ENCODE results near the gene SMG6.

The SMG6 gene

DNA sequence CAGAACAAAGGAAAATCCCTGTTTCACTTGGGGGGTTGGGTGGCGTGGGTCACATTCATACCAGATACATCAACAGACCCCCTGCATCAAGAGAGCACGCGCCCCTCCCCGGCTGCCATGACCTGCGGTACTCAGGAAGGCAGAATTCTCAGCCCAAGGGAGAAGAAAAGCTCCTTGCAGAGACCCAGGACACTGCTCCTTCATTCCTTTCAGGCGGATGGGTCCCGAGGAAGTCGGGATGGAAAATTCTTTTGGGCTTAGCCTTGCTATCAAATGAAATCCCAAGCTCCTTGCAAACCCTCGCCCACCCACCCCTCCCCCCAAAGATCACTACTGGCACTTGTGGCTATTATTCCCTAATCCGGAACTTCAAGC, 208.1 kb downstream of the SMG6 start:
- H3K36me3 ChIP-seq (ENCODE audit: control insufficient read depth in 4 of 4, insufficient read depth in 4 of 4, low read length in 3 of 4), result peaks cover 0 to 5% (median 0%) of the 10 kb centered on the region in 4 experiments
- H3K27ac ChIP-seq (ENCODE audit: insufficient read depth in 1 of 2, low read depth in 1 of 2, low read length in 2 of 2, poor library complexity in 1 of 2, severe bottlenecking in 2 of 2), result no peak overlapping the region
- WGBS (ENCODE audit: insufficient coverage), result 100% methylated on average over 2 of the region's 10 CpGs
- ChIA-PET POLR2A (no interaction called here), CTCF (interaction anchor here (1.0 to 5.0 kb wide), 15 partner anchors 8 to 157 kb away, joined by 3 to 35 read pairs (median 5); partner anchors contain the start of gene HIC1)
- no peaks in the 10 kb centered on the region for H3K27me3 ChIP-seq (replicated peaks in 2 of 5; ENCODE audit: control insufficient read depth in 4 of 5, insufficient read depth in 5 of 5, low read length in 4 of 5)
- no peak for DNase-seq
- H3K4me3 ChIP-seq (ENCODE audit: control insufficient read depth in 1 of 7, extremely low read depth in 1 of 7, insufficient read depth in 4 of 7, low read depth in 2 of 7, low read length in 6 of 7), result no peak overlapping the region
- peaks cover 4 to 9% (median 6%) of the 10 kb centered on the region in 4 experiments for H3K4me1 ChIP-seq (ENCODE audit: control extremely low read depth in 1 of 4, control insufficient read depth in 4 of 4, insufficient read depth in 4 of 4, low read length in 3 of 4)
- H3K9me3 ChIP-seq (ENCODE audit: control extremely low read depth in 1 of 5, control insufficient read depth in 4 of 5, insufficient read depth in 2 of 5, low read depth in 1 of 5, low read length in 4 of 5), result no peaks in the 10 kb centered on the region

DNA sequence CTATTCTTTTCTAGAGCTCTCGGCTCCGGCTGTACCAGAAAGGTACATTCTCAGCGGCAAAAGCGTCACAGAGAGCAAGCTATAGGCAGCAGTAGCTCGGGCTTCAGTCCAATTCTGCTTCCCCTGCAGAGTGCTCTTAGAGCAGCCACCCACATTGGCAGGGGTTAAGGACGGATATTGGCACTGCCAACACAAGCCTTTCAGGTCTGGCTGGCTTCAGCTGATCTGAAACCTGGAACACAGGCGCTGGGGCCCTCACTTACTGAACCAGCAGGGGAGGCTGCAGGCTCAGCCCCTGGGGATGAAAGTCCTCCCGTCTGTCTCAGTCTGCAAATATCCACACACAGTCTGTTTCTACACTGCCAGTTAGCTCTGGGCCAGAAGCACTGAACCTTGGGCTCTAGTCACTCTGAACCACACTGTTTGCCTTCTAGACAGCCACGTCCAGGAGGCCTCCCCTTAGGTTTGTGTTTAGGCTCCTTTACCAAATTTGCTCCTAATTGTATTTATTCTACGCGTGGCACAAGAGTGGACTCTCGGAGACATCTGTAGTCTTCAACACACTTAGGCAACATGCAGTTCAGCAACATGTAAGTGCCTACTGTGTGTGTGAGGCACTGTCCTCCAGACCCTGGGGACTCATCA, 208.6 kb downstream of the SMG6 start:
- 94% methylated on average over 12 of the region's 12 CpGs for WGBS (ENCODE audit: insufficient coverage)
- Histone ChIP-seq H3K4me1 (ENCODE audit: control extremely low read depth in 1 of 4, control insufficient read depth in 4 of 4, insufficient read depth in 4 of 4, low read length in 3 of 4) (peaks cover 6 to 15% (median 8%) of the 10 kb centered on the region in 4 experiments), H3K4me3 (ENCODE audit: control insufficient read depth in 1 of 7, extremely low read depth in 1 of 7, insufficient read depth in 4 of 7, low read depth in 2 of 7, low read length in 6 of 7) (no peak overlapping the region), H3K9me3 (ENCODE audit: control extremely low read depth in 1 of 5, control insufficient read depth in 4 of 5, insufficient read depth in 2 of 5, low read depth in 1 of 5, low read length in 4 of 5) (no peaks in the 10 kb centered on the region), H3K36me3 (ENCODE audit: control insufficient read depth in 4 of 4, insufficient read depth in 4 of 4, low read length in 3 of 4) (peaks cover 0 to 5% (median 0%) of the 10 kb centered on the region in 4 experiments), H3K27ac (ENCODE audit: insufficient read depth in 1 of 2, low read depth in 1 of 2, low read length in 2 of 2, poor library complexity in 1 of 2, severe bottlenecking in 2 of 2) (no peak overlapping the region), H3K27me3 (replicated peaks in 2 of 5; ENCODE audit: control insufficient read depth in 4 of 5, insufficient read depth in 5 of 5, low read length in 4 of 5) (no peaks in the 10 kb centered on the region)
- peak in 2 of 3 donors; percentile 47 to 48 for DNase-seq
- CTCF ChIA-PET, result interaction anchor here (0.6 to 5.0 kb wide), 23 partner anchors 8 to 157 kb away, joined by 3 to 35 read pairs (median 4); partner anchors contain the start of gene HIC1
- POLR2A ChIA-PET, result no interaction called here

DNA sequence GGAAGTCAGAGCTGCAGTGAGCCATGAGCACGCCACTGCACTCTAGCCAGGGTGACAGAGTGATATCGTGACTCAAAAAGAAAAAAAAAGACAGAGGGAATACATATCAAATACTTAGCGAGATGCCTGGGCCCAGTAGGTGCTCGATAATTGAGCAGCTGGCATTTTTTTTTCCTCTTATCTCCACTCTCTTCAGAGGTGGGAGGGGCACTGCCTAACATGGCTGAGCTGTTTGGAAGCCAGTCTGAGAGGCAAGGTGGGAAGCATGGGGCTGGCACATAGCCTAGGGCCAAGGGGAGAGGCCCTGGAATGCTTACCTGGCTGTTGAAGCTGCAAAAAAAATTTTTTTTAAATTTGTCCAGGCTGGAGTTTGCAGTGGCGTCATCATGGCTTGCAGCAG, 210.2 kb downstream of the SMG6 start:
- 85% methylated on average over 2 of the region's 5 CpGs for WGBS (ENCODE audit: insufficient coverage)
- H3K36me3 ChIP-seq (ENCODE audit: control insufficient read depth in 4 of 4, insufficient read depth in 4 of 4, low read length in 3 of 4), result peaks cover 0 to 5% (median 0%) of the 10 kb centered on the region in 4 experiments
- peaks cover 0 to 1% (median 0%) of the 10 kb centered on the region in 5 experiments for H3K27me3 ChIP-seq (replicated peaks in 2 of 5; ENCODE audit: control insufficient read depth in 4 of 5, insufficient read depth in 5 of 5, low read length in 4 of 5)
- H3K4me3 ChIP-seq (ENCODE audit: control insufficient read depth in 1 of 7, extremely low read depth in 1 of 7, insufficient read depth in 4 of 7, low read depth in 2 of 7, low read length in 6 of 7), result no peak overlapping the region
- CTCF ChIA-PET, result interaction anchor here (0.5 to 5.0 kb wide), 7 partner anchors 9 to 166 kb away, joined by 3 to 35 read pairs (median 3); no protein-coding TSS in a partner anchor
- peaks cover 17 to 31% (median 24%) of the 10 kb centered on the region in 4 experiments for H3K4me1 ChIP-seq (ENCODE audit: control extremely low read depth in 1 of 4, control insufficient read depth in 4 of 4, insufficient read depth in 4 of 4, low read length in 3 of 4)
- POLR2A ChIA-PET, result interaction anchor here (1.1 kb wide), 1 partner anchor 35 kb away, joined by 4 read pairs; no protein-coding TSS in a partner anchor
- H3K27ac ChIP-seq (ENCODE audit: insufficient read depth in 1 of 2, low read depth in 1 of 2, low read length in 2 of 2, poor library complexity in 1 of 2, severe bottlenecking in 2 of 2), result no peak overlapping the region
- H3K9me3 ChIP-seq (ENCODE audit: control extremely low read depth in 1 of 5, control insufficient read depth in 4 of 5, insufficient read depth in 2 of 5, low read depth in 1 of 5, low read length in 4 of 5), result no peaks in the 10 kb centered on the region
- DNase-seq, result no peak

DNA sequence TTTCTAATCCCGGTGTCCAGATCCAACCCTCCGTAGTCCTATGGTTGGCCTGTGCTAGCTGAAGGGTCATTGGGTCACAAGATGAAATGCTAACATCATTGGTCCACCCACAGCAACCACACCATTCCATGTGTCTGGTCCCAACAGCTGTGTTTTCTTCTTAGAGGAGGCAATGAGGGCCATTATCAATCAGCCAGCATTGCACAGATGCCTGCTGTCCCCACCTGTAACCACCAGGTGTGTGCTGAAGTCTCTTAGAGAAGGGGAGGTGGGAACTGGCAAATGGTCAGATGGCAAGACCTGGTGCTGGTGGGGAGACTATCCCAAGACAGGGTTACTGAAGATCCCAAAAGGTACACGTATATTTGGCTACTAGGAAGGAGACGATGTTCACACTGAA, 211.3 kb downstream of the SMG6 start:
- H3K9me3 ChIP-seq (ENCODE audit: control extremely low read depth in 1 of 5, control insufficient read depth in 4 of 5, insufficient read depth in 2 of 5, low read depth in 1 of 5, low read length in 4 of 5), result no peaks in the 10 kb centered on the region
- DNase-seq, result no peak
- CTCF ChIA-PET, result interaction anchor here (0.6 to 5.0 kb wide), 3 partner anchors 26 to 153 kb away, joined by 3 to 35 read pairs (median 4); no protein-coding TSS in a partner anchor
- WGBS (ENCODE audit: insufficient coverage), result 94% methylated on average over 4 of the region's 4 CpGs
- peaks cover 23 to 42% (median 35%) of the 10 kb centered on the region in 4 experiments for H3K4me1 ChIP-seq (ENCODE audit: control extremely low read depth in 1 of 4, control insufficient read depth in 4 of 4, insufficient read depth in 4 of 4, low read length in 3 of 4)
- peaks cover 0 to 1% (median 0%) of the 10 kb centered on the region in 5 experiments for H3K27me3 ChIP-seq (replicated peaks in 2 of 5; ENCODE audit: control insufficient read depth in 4 of 5, insufficient read depth in 5 of 5, low read length in 4 of 5)
- no peak overlapping the region for H3K4me3 ChIP-seq (ENCODE audit: control insufficient read depth in 1 of 7, extremely low read depth in 1 of 7, insufficient read depth in 4 of 7, low read depth in 2 of 7, low read length in 6 of 7)
- peaks cover 0 to 5% (median 0%) of the 10 kb centered on the region in 4 experiments for H3K36me3 ChIP-seq (ENCODE audit: control insufficient read depth in 4 of 4, insufficient read depth in 4 of 4, low read length in 3 of 4)
- no peak overlapping the region for H3K27ac ChIP-seq (ENCODE audit: insufficient read depth in 1 of 2, low read depth in 1 of 2, low read length in 2 of 2, poor library complexity in 1 of 2, severe bottlenecking in 2 of 2)
- POLR2A ChIA-PET, result no interaction called here

DNA sequence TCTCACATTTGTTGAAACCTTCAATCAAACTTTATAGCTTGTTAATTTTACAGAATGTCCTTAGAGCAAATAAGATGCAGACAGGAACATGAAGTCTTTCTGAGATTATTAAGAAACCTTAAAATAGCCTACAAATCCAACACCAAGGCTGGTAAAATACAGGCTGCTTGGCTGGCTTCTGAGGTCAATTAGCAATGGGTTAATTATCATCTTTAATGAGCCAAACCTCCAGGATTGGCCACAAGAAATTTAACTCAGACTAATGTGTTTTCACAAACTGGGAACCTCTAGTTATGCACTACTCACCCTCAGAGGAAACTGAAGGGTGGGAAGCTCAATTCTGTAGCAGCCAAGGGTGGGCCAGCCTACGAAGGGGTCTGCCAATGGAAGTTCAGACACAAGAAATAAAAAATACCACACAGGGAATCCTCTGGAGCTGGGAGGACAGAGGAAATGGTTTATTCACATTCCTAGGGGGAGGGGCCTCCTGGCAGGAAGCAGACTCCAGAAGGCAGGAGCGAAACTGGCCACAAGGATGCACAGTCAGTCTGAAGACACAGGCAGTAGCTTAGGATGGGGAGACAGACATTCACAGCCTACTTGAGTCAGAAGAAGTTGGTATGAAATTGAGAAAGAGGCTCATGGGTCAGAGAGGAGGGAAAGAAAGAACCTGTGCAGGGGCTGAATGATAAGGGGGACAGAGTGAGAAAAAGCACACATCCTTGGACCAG, 212.6 kb downstream of the SMG6 start:
- peaks cover 0 to 5% (median 0%) of the 10 kb centered on the region in 4 experiments for H3K36me3 ChIP-seq (ENCODE audit: control insufficient read depth in 4 of 4, insufficient read depth in 4 of 4, low read length in 3 of 4)
- WGBS (ENCODE audit: insufficient coverage), result 82% methylated on average over 1 of the region's 2 CpGs
- H3K4me3 ChIP-seq (ENCODE audit: control insufficient read depth in 1 of 7, extremely low read depth in 1 of 7, insufficient read depth in 4 of 7, low read depth in 2 of 7, low read length in 6 of 7), result no peak overlapping the region
- no peak overlapping the region for H3K27ac ChIP-seq (ENCODE audit: insufficient read depth in 1 of 2, low read depth in 1 of 2, low read length in 2 of 2, poor library complexity in 1 of 2, severe bottlenecking in 2 of 2)
- H3K4me1 ChIP-seq (ENCODE audit: control extremely low read depth in 1 of 4, control insufficient read depth in 4 of 4, insufficient read depth in 4 of 4, low read length in 3 of 4), result peaks cover 34 to 55% (median 47%) of the 10 kb centered on the region in 4 experiments
- POLR2A ChIA-PET, result no interaction called here
- H3K27me3 ChIP-seq (replicated peaks in 2 of 5; ENCODE audit: control insufficient read depth in 4 of 5, insufficient read depth in 5 of 5, low read length in 4 of 5), result peaks cover 0 to 1% (median 0%) of the 10 kb centered on the region in 5 experiments
- CTCF ChIA-PET, result interaction anchor here (1.0 to 5.0 kb wide), 10 partner anchors 11 to 154 kb away, joined by 3 to 42 read pairs (median 4); partner anchors contain the start of gene HIC1
- no peaks in the 10 kb centered on the region for H3K9me3 ChIP-seq (ENCODE audit: control extremely low read depth in 1 of 5, control insufficient read depth in 4 of 5, insufficient read depth in 2 of 5, low read depth in 1 of 5, low read length in 4 of 5)
- no peak for DNase-seq

DNA sequence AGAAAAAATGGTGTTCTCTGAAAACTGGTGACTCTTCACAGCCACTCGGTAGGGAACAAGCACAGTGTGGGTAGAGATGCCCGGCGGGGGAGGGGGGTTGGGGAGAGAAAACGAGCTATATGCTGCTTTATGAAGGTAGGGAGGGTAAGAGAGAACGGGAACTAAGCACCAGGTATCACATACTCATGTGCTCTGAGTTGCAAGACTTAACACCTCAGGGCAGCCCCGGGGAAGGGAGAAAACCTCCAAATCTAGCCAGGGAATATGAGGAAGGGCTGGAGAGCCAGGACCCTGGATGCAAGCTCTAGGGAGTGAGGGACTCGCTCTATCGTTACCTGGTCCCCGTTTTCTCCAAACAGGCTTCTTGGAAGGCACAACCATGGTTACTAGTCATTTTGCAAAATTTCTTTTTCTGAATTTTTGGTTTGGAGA, 213.4 kb downstream of the SMG6 start:
- Histone ChIP-seq H3K4me1 (ENCODE audit: control extremely low read depth in 1 of 4, control insufficient read depth in 4 of 4, insufficient read depth in 4 of 4, low read length in 3 of 4) (peaks cover 35 to 62% (median 51%) of the 10 kb centered on the region in 4 experiments), H3K27me3 (replicated peaks in 2 of 5; ENCODE audit: control insufficient read depth in 4 of 5, insufficient read depth in 5 of 5, low read length in 4 of 5) (peaks cover 0 to 1% (median 0%) of the 10 kb centered on the region in 5 experiments), H3K9me3 (ENCODE audit: control extremely low read depth in 1 of 5, control insufficient read depth in 4 of 5, insufficient read depth in 2 of 5, low read depth in 1 of 5, low read length in 4 of 5) (no peaks in the 10 kb centered on the region), H3K4me3 (ENCODE audit: control insufficient read depth in 1 of 7, extremely low read depth in 1 of 7, insufficient read depth in 4 of 7, low read depth in 2 of 7, low read length in 6 of 7) (peak overlapping the region in 1 of 7 experiments; percentile 81), H3K36me3 (ENCODE audit: control insufficient read depth in 4 of 4, insufficient read depth in 4 of 4, low read length in 3 of 4) (peaks cover 0 to 9% (median 0%) of the 10 kb centered on the region in 4 experiments), H3K27ac (ENCODE audit: insufficient read depth in 1 of 2, low read depth in 1 of 2, low read length in 2 of 2, poor library complexity in 1 of 2, severe bottlenecking in 2 of 2) (peak overlapping the region in 1 of 2 experiments; percentile 35)
- ChIA-PET CTCF (interaction anchor here (0.8 to 5.0 kb wide), 13 partner anchors 11 to 155 kb away, joined by 3 to 42 read pairs (median 4); partner anchors contain the start of gene HIC1), POLR2A (no interaction called here)
- 68% methylated on average over 8 of the region's 9 CpGs for WGBS (ENCODE audit: insufficient coverage)
- peak in 1 of 3 donors; percentile 40 for DNase-seq

Data from common myeloid progenitor, CD34-positive (primary cell).